ENCODE data around the gene IPO4.

DNA sequence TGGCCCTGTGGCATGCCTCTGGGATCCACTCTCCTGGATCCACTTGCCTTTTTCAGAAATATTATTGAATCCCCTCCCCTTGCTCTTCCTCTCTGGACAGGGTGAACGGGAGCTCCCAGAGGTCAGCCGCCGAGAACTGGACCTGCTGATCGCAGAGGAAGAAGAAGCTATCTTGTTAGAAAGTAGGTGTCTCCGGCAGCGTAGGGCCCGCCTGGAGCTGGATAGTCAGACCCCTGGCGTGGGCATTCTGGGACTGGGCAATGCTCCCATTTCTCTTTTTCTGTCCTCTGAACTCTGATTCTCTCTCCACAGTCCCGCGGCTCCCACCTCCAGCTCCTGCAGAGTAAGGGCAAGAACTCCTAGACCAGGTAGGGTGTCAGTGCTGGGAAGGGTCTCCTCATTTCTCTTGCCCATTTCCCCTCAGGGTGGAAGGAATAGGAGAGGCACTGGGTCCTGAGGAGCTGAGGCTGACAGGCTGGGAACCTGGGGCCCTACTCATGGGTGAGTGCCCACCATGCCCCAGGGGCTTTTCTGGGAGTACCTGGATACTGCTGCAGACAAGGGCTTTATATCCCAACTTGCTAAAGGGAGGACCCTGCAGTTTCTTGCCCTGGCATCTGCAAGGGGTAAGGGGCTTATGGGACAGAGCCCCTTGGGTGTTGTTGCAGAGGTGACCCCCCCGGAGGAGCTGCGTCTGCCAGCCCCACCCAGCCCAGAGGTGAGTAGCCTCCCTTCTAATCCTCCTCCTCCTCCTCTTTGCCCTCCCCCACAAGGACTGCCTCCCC is 11.4 kb downstream of the IPO4 start:
- TF ChIP-seq, protein P1, sequence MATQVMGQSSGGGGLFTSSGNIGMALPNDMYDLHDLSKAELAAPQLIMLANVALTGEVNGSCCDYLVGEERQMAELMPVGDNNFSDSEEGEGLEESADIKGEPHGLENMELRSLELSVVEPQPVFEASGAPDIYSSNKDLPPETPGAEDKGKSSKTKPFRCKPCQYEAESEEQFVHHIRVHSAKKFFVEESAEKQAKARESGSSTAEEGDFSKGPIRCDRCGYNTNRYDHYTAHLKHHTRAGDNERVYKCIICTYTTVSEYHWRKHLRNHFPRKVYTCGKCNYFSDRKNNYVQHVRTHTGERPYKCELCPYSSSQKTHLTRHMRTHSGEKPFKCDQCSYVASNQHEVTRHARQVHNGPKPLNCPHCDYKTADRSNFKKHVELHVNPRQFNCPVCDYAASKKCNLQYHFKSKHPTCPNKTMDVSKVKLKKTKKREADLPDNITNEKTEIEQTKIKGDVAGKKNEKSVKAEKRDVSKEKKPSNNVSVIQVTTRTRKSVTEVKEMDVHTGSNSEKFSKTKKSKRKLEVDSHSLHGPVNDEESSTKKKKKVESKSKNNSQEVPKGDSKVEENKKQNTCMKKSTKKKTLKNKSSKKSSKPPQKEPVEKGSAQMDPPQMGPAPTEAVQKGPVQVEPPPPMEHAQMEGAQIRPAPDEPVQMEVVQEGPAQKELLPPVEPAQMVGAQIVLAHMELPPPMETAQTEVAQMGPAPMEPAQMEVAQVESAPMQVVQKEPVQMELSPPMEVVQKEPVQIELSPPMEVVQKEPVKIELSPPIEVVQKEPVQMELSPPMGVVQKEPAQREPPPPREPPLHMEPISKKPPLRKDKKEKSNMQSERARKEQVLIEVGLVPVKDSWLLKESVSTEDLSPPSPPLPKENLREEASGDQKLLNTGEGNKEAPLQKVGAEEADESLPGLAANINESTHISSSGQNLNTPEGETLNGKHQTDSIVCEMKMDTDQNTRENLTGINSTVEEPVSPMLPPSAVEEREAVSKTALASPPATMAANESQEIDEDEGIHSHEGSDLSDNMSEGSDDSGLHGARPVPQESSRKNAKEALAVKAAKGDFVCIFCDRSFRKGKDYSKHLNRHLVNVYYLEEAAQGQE (tag by site-specific recombination; IDR thresholded peaks at IDR 0.05), result no peak
- TF ChIP-seq, protein P2, sequence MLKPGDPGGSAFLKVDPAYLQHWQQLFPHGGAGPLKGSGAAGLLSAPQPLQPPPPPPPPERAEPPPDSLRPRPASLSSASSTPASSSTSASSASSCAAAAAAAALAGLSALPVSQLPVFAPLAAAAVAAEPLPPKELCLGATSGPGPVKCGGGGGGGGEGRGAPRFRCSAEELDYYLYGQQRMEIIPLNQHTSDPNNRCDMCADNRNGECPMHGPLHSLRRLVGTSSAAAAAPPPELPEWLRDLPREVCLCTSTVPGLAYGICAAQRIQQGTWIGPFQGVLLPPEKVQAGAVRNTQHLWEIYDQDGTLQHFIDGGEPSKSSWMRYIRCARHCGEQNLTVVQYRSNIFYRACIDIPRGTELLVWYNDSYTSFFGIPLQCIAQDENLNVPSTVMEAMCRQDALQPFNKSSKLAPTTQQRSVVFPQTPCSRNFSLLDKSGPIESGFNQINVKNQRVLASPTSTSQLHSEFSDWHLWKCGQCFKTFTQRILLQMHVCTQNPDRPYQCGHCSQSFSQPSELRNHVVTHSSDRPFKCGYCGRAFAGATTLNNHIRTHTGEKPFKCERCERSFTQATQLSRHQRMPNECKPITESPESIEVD (tag by site-specific recombination; IDR thresholded peaks at IDR 0.05), result no peak
- TF ChIP-seq ZNF133 (tag by site-specific recombination; IDR thresholded peaks at IDR 0.05) (no peak), CTCF (tag by site-specific recombination; IDR thresholded peaks at IDR 0.05) (no peak), ZNF311 (tag by site-specific recombination; IDR thresholded peaks at IDR 0.05; ENCODE audit: borderline replicate concordance) (no peak), ZNF184 (tag by site-specific recombination; IDR thresholded peaks at IDR 0.05) (no peak), ZNF174 (tag by site-specific recombination; IDR thresholded peaks at IDR 0.05) (no peak), TRIM28 (IDR thresholded peaks at IDR 0.05; ENCODE audit: borderline replicate concordance, low read length) (no peak), ZNF341 (tag by site-specific recombination; IDR thresholded peaks at IDR 0.05; ENCODE audit: low read depth) (no peak), ZNF785 (tag by site-specific recombination; IDR thresholded peaks at IDR 0.05) (no peak), ZNF274 (IDR thresholded peaks at IDR 0.05; ENCODE audit: low read length) (no peak), ZNF274 (tag by site-specific recombination; IDR thresholded peaks at IDR 0.05; ENCODE audit: borderline replicate concordance) (no peak), ZBTB11 (tag by site-specific recombination; conservative IDR thresholded peaks at IDR 0.05; ENCODE audit: low read depth) (no peak), YY1 (tag by site-specific recombination; IDR thresholded peaks at IDR 0.05) (no peak)
- TF ChIP-seq, protein P3, sequence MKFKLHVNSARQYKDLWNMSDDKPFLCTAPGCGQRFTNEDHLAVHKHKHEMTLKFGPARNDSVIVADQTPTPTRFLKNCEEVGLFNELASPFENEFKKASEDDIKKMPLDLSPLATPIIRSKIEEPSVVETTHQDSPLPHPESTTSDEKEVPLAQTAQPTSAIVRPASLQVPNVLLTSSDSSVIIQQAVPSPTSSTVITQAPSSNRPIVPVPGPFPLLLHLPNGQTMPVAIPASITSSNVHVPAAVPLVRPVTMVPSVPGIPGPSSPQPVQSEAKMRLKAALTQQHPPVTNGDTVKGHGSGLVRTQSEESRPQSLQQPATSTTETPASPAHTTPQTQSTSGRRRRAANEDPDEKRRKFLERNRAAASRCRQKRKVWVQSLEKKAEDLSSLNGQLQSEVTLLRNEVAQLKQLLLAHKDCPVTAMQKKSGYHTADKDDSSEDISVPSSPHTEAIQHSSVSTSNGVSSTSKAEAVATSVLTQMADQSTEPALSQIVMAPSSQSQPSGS (tag by site-specific recombination; IDR thresholded peaks at IDR 0.05; ENCODE audit: low read depth), result no peak
